ENCODE data around the gene MARCOL. TPM values are rescaled to one million over a fixed set of nuclear protein-coding genes. Genes with fewer than 3 reads are reported as not detected.

The MARCOL gene
- total and polyA plus RNA-seq, 9 of the 15 experiments (the other 6 are each of a cell fraction or from before 2014, with no cell fraction given) = not detected

DNA sequence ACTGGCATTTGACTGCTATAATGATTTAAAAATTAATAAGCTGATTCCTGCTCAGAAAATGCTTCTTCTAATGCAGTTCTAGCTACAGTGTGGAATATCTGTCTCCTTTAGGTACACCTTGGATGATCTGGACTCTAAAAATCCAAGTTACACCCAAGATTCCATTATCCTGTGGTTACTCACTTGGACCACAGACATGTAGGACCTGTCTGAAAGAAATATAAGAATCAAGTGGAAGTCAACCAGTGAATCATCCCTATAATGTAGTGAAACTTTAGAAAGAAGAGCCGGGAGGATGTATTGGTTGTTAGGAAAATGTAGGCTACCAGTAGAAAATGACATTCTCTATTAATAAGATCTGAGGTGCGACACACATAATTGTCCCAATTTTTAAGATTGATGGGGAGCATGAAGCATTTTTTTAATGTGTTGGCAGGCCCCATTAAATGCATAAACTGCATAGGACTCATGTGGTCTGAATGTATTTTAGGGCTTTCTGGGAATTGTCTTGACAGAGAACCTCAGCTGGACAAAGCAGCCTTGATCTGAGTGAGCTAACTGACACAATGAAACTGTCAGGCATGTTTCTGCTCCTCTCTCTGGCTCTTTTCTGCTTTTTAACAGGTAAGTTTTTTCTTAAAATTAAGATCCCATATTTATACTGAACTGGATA, 35.7 kb upstream of the MARCOL start, which contains the start of gene SPINK6:
Gene SPINK6 (plus strand): TSS at position 512 of the 673 bp plus-strand sequence. CDS start 55 bp downstream, at position 567.
- ChIA-PET POLR2A (interaction anchor here (0.6 to 1.4 kb wide), 2 partner anchors 20 to 102 kb away, joined by 3 read pairs; no protein-coding TSS in a partner anchor), CTCF (ENCODE audit: low intra/inter-chr PET ratio) (no interaction called here)
- WGBS (ENCODE audit: insufficient coverage, low coverage, missing lambda C conversion rate) = 6% methylated on average over 2 of the region's 2 CpGs
- no peak within 1 kb of the TSS for H3K27ac ChIP-seq (ENCODE audit: extremely low read depth, low read depth, low read length)
- no peaks in the 10 kb centered on the region for H4K20me1 ChIP-seq (replicated peaks; ENCODE audit: control insufficient read depth, insufficient read depth, low read length)
- ATAC-seq (no peak), DNase-seq (ENCODE audit: extremely low read depth in 1 of 4, low spot score in 3 of 4) (no peak), FAIRE-seq (no peak)
- no peak within 1 kb of the TSS for H3K4me3 ChIP-seq
- no peak within 1 kb of the TSS for H2AFZ ChIP-seq (ENCODE audit: low read depth, low read length)
- H3K79me2 ChIP-seq (ENCODE audit: control insufficient read depth, insufficient read depth, low read length) = no peaks in the 10 kb centered on the region
- no peak within 1 kb of the TSS for H3K4me2 ChIP-seq (ENCODE audit: insufficient read depth, low read length)
- in situ Hi-C loops (cut with MboI) (no loop called here), intact Hi-C loops (cut with micrococcal nuclease) (no loop called here)
- no peaks in the 10 kb centered on the region for H3K9me3 ChIP-seq (replicated peaks; ENCODE audit: control insufficient read depth, insufficient read depth, low read depth, low read length)
- no peaks in the 10 kb centered on the region for H3K9me1 ChIP-seq (ENCODE audit: control insufficient read depth, insufficient read depth, low read length)
- H3K27me3 ChIP-seq (ENCODE audit: control insufficient read depth in 2 of 2, insufficient read depth in 2 of 2, low read length in 2 of 2) = no peaks in the 10 kb centered on the region
- no TSS peak for BruUV-seq (replicated peaks)
- H3K36me3 ChIP-seq (ENCODE audit: control insufficient read depth, insufficient read depth, low read length) = no peaks in the 10 kb centered on the region
- no peaks in the 10 kb centered on the region for H3K4me1 ChIP-seq (replicated peaks in 1 of 2; ENCODE audit: control insufficient read depth in 2 of 2, insufficient read depth in 2 of 2, low read length in 2 of 2)
- no peak within 1 kb of the TSS for H3K9ac ChIP-seq (ENCODE audit: insufficient read depth in 1 of 2, low read depth in 2 of 2, low read length in 2 of 2)
- TF ChIP-seq RBM34 (IDR thresholded peaks at IDR 0.05; ENCODE audit: borderline replicate concordance, insufficient read depth, low read length) (no peak), ETV6 (IDR thresholded peaks at IDR 0.05; ENCODE audit: borderline replicate concordance in 1 of 2, low read depth in 2 of 2, low read length in 1 of 2) (no peak), ETV6 (CRISPR knock-in tag; IDR thresholded peaks at IDR 0.05; ENCODE audit: borderline replicate concordance) (no peak), NR2C2 (CRISPR knock-in tag; IDR thresholded peaks at IDR 0.05) (no peak), NR2C2 (tag; IDR thresholded peaks at IDR 0.05) (no peak), MYBL2 (IDR thresholded peaks at IDR 0.05; ENCODE audit: low read depth) (no peak), MYBL2 (CRISPR knock-in tag; IDR thresholded peaks at IDR 0.05; ENCODE audit: borderline replicate concordance) (no peak), GABPA (tag; conservative IDR thresholded peaks at IDR 0.05; ENCODE audit: low read depth) (no peak), RBM39 (optimal IDR thresholded peaks at IDR 0.05; ENCODE audit: low read depth, low read length) (no peak), KLF16 (IDR thresholded peaks at IDR 0.05) (no peak), MED1 (CRISPR knock-in tag; IDR thresholded peaks at IDR 0.05; ENCODE audit: borderline replicate concordance) (no peak), SIRT6 (IDR thresholded peaks at IDR 0.05; ENCODE audit: low read depth, low read length) (no peak), HDAC2 (IDR thresholded peaks at IDR 0.05) (no peak), ZNF431 (CRISPR knock-in tag; IDR thresholded peaks at IDR 0.05) (no peak)
- TF ChIP-seq, protein P1, sequence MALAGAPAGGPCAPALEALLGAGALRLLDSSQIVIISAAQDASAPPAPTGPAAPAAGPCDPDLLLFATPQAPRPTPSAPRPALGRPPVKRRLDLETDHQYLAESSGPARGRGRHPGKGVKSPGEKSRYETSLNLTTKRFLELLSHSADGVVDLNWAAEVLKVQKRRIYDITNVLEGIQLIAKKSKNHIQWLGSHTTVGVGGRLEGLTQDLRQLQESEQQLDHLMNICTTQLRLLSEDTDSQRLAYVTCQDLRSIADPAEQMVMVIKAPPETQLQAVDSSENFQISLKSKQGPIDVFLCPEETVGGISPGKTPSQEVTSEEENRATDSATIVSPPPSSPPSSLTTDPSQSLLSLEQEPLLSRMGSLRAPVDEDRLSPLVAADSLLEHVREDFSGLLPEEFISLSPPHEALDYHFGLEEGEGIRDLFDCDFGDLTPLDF (CRISPR knock-in tag; IDR thresholded peaks at IDR 0.05) = no peak
- TF ChIP-seq, protein P2, sequence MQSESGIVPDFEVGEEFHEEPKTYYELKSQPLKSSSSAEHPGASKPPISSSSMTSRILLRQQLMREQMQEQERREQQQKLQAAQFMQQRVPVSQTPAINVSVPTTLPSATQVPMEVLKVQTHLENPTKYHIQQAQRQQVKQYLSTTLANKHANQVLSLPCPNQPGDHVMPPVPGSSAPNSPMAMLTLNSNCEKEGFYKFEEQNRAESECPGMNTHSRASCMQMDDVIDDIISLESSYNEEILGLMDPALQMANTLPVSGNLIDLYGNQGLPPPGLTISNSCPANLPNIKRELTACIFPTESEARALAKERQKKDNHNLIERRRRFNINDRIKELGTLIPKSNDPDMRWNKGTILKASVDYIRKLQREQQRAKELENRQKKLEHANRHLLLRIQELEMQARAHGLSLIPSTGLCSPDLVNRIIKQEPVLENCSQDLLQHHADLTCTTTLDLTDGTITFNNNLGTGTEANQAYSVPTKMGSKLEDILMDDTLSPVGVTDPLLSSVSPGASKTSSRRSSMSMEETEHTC (IDR thresholded peaks at IDR 0.05) = no peak
